NCI-H748 (cell line): Measurements from ENCODE around the gene IAPP.
"Not testable (repeated sequence)": the region's sequence is repeated elsewhere in the genome, so short reads cannot be mapped to it uniquely, and the experiment has no call there.

Experiments used
- DNase-seq: peaks from one replicate; lab custom pipeline; 2025; ENCODE audit not compliant: unreplicated experiment; lab: John Stamatoyannopoulos, UW

The IAPP gene

GRCh38 chr12:21372602-21373001 lies at the start of gene IAPP:
Gene IAPP (plus strand): TSS chr12:21372902. CDS start chr12:21373352, 450 bp downstream.
- DNase-seq = no peak

- no peak for DNase-seq
Measured at GRCh38 chr12:21323736-21324135, 49.0 kb upstream of the IAPP start.

GRCh38 chr12:21324551-21324950 lies 48.2 kb upstream of the IAPP start:
- DNase-seq = peak; percentile 3

GRCh38 chr12:21328578-21328977 lies 44.1 kb upstream of the IAPP start:
- no peak for DNase-seq

- peak; percentile 11 for DNase-seq
Measured at GRCh38 chr12:21330682-21331253, 41.9 kb upstream of the IAPP start.

- no peak for DNase-seq
Measured at GRCh38 chr12:21334771-21335325, 37.9 kb upstream of the IAPP start, which contains the start of gene SLCO1A2. Gene SLCO1A2 (minus strand): TSS chr12:21334917. CDS start chr12:21334647, 270 bp downstream.

- no peak for DNase-seq
Measured at GRCh38 chr12:21336656-21337055, 36.0 kb upstream of the IAPP start.

GRCh38 chr12:21337453-21337852 lies 35.2 kb upstream of the IAPP start:
- no peak for DNase-seq

GRCh38 chr12:21337959-21338744 lies 34.5 kb upstream of the IAPP start:
- DNase-seq = no peak

GRCh38 chr12:21339921-21340320 lies 32.8 kb upstream of the IAPP start:
- no peak for DNase-seq

GRCh38 chr12:21340403-21340802 lies 32.3 kb upstream of the IAPP start:
- DNase-seq = no peak

- no peak for DNase-seq
Measured at GRCh38 chr12:21341769-21342168, 30.9 kb upstream of the IAPP start.

GRCh38 chr12:21343636-21344035 lies 29.1 kb upstream of the IAPP start:
- DNase-seq = no peak

GRCh38 chr12:21346542-21347205 lies 26.0 kb upstream of the IAPP start:
- no peak for DNase-seq

- no peak for DNase-seq
Measured at GRCh38 chr12:21350975-21351374, 21.7 kb upstream of the IAPP start.

- no peak for DNase-seq
Measured at GRCh38 chr12:21353487-21353886, 19.2 kb upstream of the IAPP start.

- DNase-seq = no peak
Measured at GRCh38 chr12:21353948-21354347, 18.8 kb upstream of the IAPP start.

- DNase-seq = no peak
Measured at GRCh38 chr12:21354641-21355040, 18.1 kb upstream of the IAPP start.

- DNase-seq = not testable (repeated sequence)
Measured at GRCh38 chr12:21360632-21361031, 12.1 kb upstream of the IAPP start.

- DNase-seq = no peak
Measured at GRCh38 chr12:21369141-21369980, 3.3 kb upstream of the IAPP start.
